HG03520 (cell line): ENCODE results near the gene DNAJB5.
"Not testable (repeated sequence)": the region's sequence is repeated elsewhere in the genome, so short reads cannot be mapped to it uniquely, and the experiment has no call there.

Source experiments
- ATAC-seq: cut with Tn5 transposase; IDR thresholded peaks from one replicate; pipeline ENCODE4 v1.9.1; 2021; ENCODE audit warnings: mild to moderate bottlenecking, moderate library complexity; ENCODE audit not compliant: unreplicated experiment

DNAJB5 gene

DNA sequence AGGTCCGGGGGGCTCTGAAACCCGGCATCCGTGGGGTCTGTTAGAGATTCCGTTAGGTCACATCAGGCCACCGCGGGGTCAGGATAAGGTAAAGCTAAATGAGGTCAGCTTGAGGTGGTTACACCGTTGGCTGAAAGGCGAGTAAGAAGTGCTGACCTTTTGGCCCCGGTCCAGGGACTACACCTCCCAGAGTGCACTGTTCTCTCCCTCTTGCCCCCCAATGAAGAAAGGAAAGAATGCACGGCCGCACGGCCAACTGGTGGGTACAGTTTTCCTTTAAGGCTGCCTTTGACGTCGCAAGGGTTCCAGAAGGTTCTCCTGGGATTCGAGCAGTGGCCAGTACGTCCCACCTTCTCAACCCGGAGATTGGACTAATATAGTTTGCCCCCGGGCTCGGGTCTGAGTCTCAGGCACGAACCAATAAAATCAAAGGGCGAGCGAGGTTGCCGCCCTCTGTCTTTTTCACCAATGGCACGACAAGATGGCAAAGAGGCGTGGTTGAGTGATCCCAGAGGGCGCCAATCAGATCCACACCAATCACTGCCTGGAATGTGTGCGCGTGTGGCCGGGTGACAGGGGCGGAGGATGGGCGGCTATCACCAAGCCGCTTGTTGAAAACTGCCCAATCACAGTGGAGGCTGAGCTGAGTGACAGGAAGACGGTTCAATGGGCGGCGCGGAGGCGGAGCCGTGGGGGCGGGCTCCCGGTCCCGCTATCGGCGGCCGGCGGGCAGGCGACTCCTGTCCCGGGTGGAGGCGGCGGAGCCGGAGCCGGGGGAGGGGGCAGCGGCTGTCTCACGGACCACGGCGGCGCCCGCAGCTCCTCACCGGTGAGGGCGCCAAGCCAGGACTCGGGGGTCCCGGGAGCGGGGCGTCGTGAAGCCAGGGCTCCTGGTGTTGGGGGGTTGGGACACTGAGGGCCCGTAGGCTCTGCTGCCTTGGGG is at the start of gene DNAJB5:
TSS of gene DNAJB5 (plus strand) at position 743 of the 943 bp plus-strand sequence. CDS start 886 bp downstream, outside the sequence.
- ATAC-seq, result peak; percentile 82

DNA sequence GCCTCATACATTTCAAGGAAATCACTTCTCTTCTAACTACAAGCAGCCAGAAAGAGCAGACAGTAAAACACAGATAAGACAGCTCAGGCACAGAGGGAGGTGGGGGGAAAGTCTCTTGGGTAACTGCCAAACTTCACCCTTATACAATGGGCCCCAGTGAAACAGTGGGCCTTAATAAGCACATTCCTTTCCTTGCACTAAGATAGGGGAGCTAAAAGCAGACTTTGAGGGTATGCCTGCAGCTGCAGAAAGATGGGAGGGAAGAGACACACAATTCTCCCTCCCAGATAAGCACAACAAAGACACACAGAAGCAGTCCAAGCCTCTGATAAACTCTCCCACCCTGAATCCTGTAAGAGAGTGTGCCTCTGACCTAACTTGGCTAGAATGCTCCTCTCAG is 49.6 kb upstream of the DNAJB5 start:
- ATAC-seq, result not testable (repeated sequence)

- no peak for ATAC-seq
Measured at GRCh38 chr9:34948451-34948850, 41.1 kb upstream of the DNAJB5 start.

- ATAC-seq, result no peak
Measured at GRCh38 chr9:34954225-34954624, 35.3 kb upstream of the DNAJB5 start.

GRCh38 chr9:34956066-34956465 is 33.5 kb upstream of the DNAJB5 start:
- not testable (repeated sequence) for ATAC-seq

DNA sequence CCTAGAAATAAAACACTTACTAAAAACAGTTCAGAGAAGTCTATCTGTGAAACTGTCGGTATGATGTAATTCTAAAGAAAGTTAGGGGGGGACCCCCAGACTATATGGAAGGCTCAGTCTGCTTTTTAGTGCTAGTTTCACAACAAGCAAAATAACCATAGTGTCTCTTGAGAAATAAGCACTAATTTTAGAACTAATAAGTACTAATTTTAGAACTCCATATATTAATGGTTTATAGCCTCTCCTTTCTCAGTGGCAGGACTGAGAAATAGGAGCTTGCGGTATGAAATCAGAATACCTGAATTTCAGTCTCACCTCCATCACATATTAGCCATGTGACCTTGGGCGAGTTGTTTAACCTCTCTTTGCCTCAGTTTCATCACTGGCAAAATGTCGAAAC is 32.9 kb upstream of the DNAJB5 start:
- ATAC-seq, result no peak

- no peak for ATAC-seq
Measured at GRCh38 chr9:34957492-34958410, 31.8 kb upstream of the DNAJB5 start, which contains the start of gene PHF24. Gene PHF24 (plus strand): TSS chr9:34958285. CDS start chr9:34971299, 13,014 bp downstream.

- no peak for ATAC-seq
Measured at GRCh38 chr9:34958411-34958982, 31.0 kb upstream of the DNAJB5 start.

GRCh38 chr9:34959461-34959860 is 30.1 kb upstream of the DNAJB5 start:
- no peak for ATAC-seq

GRCh38 chr9:34961574-34962490 is 27.7 kb upstream of the DNAJB5 start:
- ATAC-seq, result no peak

GRCh38 chr9:34962546-34962945 is 27.0 kb upstream of the DNAJB5 start:
- no peak for ATAC-seq

DNA sequence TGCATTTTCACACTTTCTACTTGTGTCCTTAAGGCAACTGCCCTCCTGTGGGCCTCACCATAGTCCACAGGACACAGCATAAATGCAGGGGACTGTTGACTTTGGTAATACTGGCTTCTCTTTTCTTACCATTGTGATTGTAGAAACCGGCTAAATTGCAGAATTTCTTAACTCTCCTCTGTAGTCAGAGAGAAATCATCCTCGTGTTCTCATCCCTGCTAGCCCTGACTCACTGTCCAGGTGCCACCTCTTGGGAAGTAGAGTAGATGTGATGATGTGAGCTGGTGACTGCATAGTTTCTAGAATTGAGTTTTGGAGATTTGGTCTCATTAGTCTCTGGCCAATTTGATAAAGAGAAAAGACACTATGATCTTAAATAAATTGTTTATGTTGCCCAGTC is 26.0 kb upstream of the DNAJB5 start:
- ATAC-seq, result no peak

GRCh38 chr9:34964458-34964857 is 25.1 kb upstream of the DNAJB5 start:
- no peak for ATAC-seq

GRCh38 chr9:34971146-34971811 is 18.3 kb upstream of the DNAJB5 start:
- no peak for ATAC-seq

DNA sequence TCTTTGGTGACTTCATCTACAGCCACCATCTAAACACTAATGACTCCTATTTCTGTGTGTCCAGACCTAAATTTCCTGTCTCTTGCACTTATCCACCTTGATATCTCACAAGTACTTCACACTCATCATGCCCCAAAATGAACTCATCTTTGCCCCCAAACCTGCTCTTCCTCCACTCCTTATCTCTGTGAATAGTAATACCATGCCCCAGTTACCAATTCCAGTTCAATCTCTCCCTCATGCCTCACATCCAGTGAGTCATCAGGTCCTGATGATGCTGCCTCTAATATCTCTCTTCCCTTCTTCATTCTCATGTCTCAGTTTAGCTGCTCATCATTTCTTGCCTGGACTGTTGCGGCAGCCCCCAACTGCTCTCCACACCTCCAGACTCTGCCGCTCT is 14.9 kb upstream of the DNAJB5 start:
- no peak for ATAC-seq

DNA sequence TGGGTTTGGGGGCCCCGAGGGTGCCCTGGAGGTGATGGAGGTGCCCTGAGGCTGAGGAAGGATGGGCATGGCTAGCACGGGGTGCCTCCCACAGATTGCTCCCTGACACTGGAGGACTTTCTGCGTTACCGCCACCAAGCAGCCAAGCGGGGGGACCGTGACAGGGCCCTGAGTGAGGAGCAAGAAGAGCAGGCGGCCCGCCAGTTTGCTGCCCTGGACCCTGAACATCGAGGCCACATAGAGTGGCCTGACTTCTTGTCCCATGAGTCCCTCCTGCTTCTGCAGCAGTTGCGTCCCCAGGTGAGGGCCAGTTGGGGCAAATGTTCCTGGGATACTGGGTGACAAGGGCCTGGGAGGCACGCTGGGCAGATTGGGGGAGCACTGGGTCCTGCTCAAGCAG is 13.1 kb upstream of the DNAJB5 start:
- no peak for ATAC-seq

GRCh38 chr9:34976992-34977391 is 12.6 kb upstream of the DNAJB5 start:
- ATAC-seq, result no peak

DNA sequence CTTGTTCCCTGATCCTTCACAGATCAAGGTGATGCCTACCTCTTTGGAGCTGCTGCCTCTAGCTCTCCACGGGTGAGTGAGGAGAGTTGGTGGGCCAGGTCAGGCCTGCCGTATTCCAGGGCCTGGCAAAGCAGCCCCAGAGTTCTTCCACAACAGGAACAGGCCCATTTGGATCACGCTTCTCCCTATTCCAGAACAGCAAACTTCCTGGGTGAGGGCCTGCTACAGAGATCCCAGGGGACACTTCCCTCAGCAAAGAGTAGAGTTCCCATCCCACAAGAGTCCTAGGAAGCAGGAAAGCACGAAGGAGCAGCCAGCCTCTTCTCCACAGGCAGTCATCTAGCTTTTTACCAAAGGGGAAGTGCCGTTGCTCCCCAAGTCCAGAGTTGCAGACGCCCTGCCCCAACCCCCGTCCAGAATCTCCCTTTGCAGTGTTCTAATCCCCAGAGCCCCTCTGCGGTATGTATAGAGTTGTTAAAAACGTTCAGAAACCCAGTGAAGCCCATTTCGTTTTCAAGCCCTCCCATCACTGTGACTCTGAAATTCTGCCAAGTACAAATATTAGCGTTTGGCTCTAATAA is 9.3 kb upstream of the DNAJB5 start:
- ATAC-seq, result no peak

DNA sequence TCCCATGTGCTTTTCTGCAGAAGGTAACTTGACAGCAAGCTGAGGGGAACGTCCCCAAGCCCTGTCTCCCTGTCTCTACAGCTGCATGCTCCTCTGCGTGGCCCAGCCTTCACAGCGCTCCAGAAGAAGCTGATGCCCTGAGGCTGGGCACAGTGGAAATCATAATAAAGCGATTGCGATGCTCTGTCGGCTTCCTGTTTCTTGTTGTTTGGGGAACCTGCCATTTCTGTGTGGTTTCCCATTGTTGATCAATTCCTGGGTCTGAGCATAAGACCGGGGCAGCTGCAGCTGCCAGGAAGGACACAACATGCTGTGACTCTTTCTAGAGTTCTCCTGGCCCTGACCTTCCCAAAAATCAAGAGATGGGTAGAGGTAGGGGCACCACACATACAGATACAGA is 7.2 kb upstream of the DNAJB5 start:
- ATAC-seq, result no peak
